ENCODE data around the gene ZNRF1. TPM values are rescaled to one million over a fixed set of nuclear protein-coding genes. Genes with fewer than 3 reads are reported as not detected.
A peak's percentile ranks its signal among the peaks of the same experiment; 100 is the strongest.

The ZNRF1 gene
- total and polyA plus RNA-seq, 5 donors from 2014 or later, result 3.2 to 15.1 (median 6.2) TPM

- Histone ChIP-seq H3K4me3 (ENCODE audit: low read depth, low read length) (no peak overlapping the region), H3K27me3 (ENCODE audit: control insufficient read depth, insufficient read depth, low read length) (no peaks in the 10 kb centered on the region), H3K27ac (ENCODE audit: insufficient read depth, low read length, poor library complexity, severe bottlenecking) (no peak overlapping the region), H3K36me3 (ENCODE audit: control insufficient read depth, insufficient read depth, low read length) (no peaks in the 10 kb centered on the region), H3K4me1 (ENCODE audit: control insufficient read depth, insufficient read depth, low read length, poor library complexity, severe bottlenecking) (peaks cover 18% of the 10 kb centered on the region), H3K9me3 (ENCODE audit: control insufficient read depth in 2 of 2, low read length in 2 of 2) (no peaks in the 10 kb centered on the region)
- H3K4me1 Mint-ChIP-seq, result peaks cover 16 to 50% (median 28%) of the 10 kb centered on the region in 4 donors
- peak overlapping the region in 2 of 3 donors; percentile 27 to 54 for H3K27ac Mint-ChIP-seq
- H3K4me3 Mint-ChIP-seq, result no peak overlapping the region
- H3K27me3 Mint-ChIP-seq, result no peaks in the 10 kb centered on the region
- DNase-seq (no peak), ATAC-seq (ENCODE audit: low read depth in 2 of 2) (no peak)
- H3K36me3 Mint-ChIP-seq, result no peaks in the 10 kb centered on the region
- peaks cover 0 to 1% (median 0%) of the 10 kb centered on the region in 7 donors for H3K9me3 Mint-ChIP-seq
Observed at GRCh38 chr16:75070012-75070841, 71.4 kb downstream of the ZNRF1 start.

DNA sequence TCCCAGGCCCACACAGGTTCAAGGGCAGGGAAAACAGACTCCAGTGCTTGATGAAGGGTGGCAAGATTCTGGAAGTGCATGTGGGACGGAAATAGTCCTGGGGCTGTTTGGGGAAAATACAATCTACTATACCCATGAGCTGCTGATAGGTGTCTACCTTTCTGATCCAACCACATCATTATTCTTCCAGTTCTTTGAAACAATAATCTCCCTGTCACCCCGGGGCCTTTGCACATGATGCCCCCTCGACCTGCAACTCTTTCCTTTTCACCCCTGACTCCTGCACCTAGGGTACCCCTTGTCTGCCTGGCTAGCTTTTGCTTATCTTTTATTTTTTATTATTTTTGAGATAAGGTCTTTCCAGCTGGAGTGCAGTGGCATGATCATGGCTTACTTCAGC is 72.8 kb downstream of the ZNRF1 start:
- no peaks in the 10 kb centered on the region for H3K36me3 ChIP-seq (ENCODE audit: control insufficient read depth, insufficient read depth, low read length)
- H3K4me1 ChIP-seq (ENCODE audit: control insufficient read depth, insufficient read depth, low read length, poor library complexity, severe bottlenecking), result peaks cover 32% of the 10 kb centered on the region
- no peaks in the 10 kb centered on the region for H3K9me3 ChIP-seq (ENCODE audit: control insufficient read depth in 2 of 2, low read length in 2 of 2)
- DNase-seq (no peak), ATAC-seq (ENCODE audit: low read depth in 2 of 2) (no peak)
- Mint-ChIP-seq H3K27me3 (no peaks in the 10 kb centered on the region), H3K4me1 (peaks cover 26 to 62% (median 38%) of the 10 kb centered on the region in 4 donors), H3K36me3 (no peaks in the 10 kb centered on the region), H3K4me3 (no peak overlapping the region), H3K9me3 (peaks cover 0 to 1% (median 0%) of the 10 kb centered on the region in 7 donors), H3K27ac (peak overlapping the region in 1 of 3 donors; percentile 23)
- H3K27me3 ChIP-seq (ENCODE audit: control insufficient read depth, insufficient read depth, low read length), result no peaks in the 10 kb centered on the region
- H3K27ac ChIP-seq (ENCODE audit: insufficient read depth, low read length, poor library complexity, severe bottlenecking), result no peak overlapping the region
- no peak overlapping the region for H3K4me3 ChIP-seq (ENCODE audit: low read depth, low read length)

DNA sequence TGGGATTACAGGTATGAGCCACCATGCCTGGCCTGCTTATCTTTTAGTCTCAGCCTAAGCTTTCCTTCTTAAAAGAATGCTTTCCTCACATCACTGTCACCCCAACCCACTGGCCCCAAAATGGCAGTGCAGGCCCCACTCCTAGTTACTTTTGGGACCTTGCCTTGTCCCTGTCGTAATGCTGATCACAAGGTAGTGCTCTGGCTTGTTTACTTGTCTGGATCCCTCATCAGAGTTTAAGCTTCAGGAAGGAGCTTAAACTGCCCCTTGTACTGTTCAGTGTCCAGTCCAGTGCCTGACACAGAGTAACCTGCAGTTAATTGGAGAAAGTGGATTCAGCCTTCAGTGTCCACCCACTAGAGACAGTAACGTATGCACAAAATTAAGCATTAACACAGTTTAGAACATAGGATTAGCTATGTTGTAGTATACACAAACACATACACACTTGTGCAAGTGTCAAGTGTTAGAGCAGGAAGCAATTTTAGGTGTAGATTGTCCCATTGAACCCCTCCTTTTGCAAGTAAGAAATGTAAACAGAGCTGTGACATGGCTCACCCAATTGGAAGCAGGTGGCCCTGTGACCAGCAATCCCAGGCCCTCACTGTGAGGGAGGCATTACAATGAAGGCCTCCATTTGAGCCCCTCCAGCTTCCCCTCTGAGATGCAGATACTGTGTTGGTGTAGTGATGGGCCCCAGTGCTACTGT is 73.6 kb downstream of the ZNRF1 start:
- Mint-ChIP-seq H3K27me3 (no peaks in the 10 kb centered on the region), H3K4me3 (no peak overlapping the region), H3K4me1 (peaks cover 26 to 68% (median 40%) of the 10 kb centered on the region in 4 donors), H3K9me3 (peaks cover 0 to 1% (median 0%) of the 10 kb centered on the region in 7 donors), H3K27ac (peak overlapping the region in 1 of 3 donors; percentile 59), H3K36me3 (no peaks in the 10 kb centered on the region)
- DNase-seq (no peak), ATAC-seq (ENCODE audit: low read depth in 2 of 2) (no peak)
- H3K4me1 ChIP-seq (ENCODE audit: control insufficient read depth, insufficient read depth, low read length, poor library complexity, severe bottlenecking), result peaks cover 40% of the 10 kb centered on the region
- no peaks in the 10 kb centered on the region for H3K9me3 ChIP-seq (ENCODE audit: control insufficient read depth in 2 of 2, low read length in 2 of 2)
- no peak overlapping the region for H3K27ac ChIP-seq (ENCODE audit: insufficient read depth, low read length, poor library complexity, severe bottlenecking)
- H3K4me3 ChIP-seq (ENCODE audit: low read depth, low read length), result no peak overlapping the region
- H3K36me3 ChIP-seq (ENCODE audit: control insufficient read depth, insufficient read depth, low read length), result no peaks in the 10 kb centered on the region
- no peaks in the 10 kb centered on the region for H3K27me3 ChIP-seq (ENCODE audit: control insufficient read depth, insufficient read depth, low read length)

DNA sequence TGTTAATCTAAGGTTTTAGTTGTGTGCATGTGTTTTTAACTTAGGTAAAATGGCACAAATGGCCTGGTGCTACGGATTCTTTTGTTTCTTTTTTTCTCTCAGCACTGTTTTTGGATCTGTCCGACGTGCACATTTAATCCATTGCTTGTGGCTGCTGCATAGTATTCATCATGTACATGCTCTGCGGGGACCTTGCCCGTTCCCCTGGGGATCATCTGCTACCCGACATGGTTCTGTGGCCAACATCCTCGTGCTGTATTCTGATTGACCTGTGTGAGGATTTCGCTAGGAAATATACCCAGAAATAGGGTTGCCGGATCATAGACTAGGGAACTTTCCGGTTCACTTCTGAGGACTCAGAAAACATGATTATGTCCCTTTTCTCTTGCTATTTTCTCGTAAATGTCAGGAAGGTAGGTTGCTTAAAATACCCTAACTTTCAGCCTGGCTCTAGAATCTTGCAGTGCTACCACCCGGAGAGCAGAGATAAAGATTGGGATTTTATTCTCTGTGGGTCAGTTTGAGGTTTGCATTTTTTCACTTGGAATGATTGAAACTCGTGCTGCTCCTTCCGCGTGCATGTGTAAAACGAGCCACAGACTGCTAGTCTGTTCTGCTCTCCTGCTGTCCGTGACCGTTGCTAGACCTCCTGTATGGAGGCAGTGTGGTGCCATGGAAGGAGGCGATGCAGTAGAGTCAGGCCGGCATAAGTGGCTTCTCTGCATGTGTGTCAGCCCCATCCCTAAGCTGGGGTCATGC is 74.9 kb downstream of the ZNRF1 start:
- DNase-seq, result no peak
- Histone ChIP-seq H3K9me3 (ENCODE audit: control insufficient read depth in 2 of 2, low read length in 2 of 2) (no peaks in the 10 kb centered on the region), H3K27ac (ENCODE audit: insufficient read depth, low read length, poor library complexity, severe bottlenecking) (no peak overlapping the region), H3K4me3 (ENCODE audit: low read depth, low read length) (no peak overlapping the region), H3K36me3 (ENCODE audit: control insufficient read depth, insufficient read depth, low read length) (no peaks in the 10 kb centered on the region), H3K4me1 (ENCODE audit: control insufficient read depth, insufficient read depth, low read length, poor library complexity, severe bottlenecking) (peaks cover 43% of the 10 kb centered on the region), H3K27me3 (ENCODE audit: control insufficient read depth, insufficient read depth, low read length) (no peaks in the 10 kb centered on the region)
- Mint-ChIP-seq H3K27ac (peak overlapping the region; percentile 33 to 86 (median 84)), H3K36me3 (peaks cover 4% of the 10 kb centered on the region), H3K9me3 (peaks cover 0 to 1% (median 0%) of the 10 kb centered on the region in 7 donors), H3K27me3 (no peaks in the 10 kb centered on the region), H3K4me3 (peak overlapping the region in 1 of 4 donors; percentile 71), H3K4me1 (peaks cover 31 to 77% (median 45%) of the 10 kb centered on the region in 4 donors)
- ATAC-seq (ENCODE audit: low read depth in 2 of 2), result no peak

GRCh38 chr16:75074304-75074793 is 75.5 kb downstream of the ZNRF1 start:
- DNase-seq (no peak), ATAC-seq (ENCODE audit: low read depth in 2 of 2) (no peak)
- peaks cover 4% of the 10 kb centered on the region for H3K36me3 Mint-ChIP-seq
- H3K27me3 ChIP-seq (ENCODE audit: control insufficient read depth, insufficient read depth, low read length), result no peaks in the 10 kb centered on the region
- peak overlapping the region; percentile 33 to 86 (median 84) for H3K27ac Mint-ChIP-seq
- peaks cover 0 to 1% (median 0%) of the 10 kb centered on the region in 7 donors for H3K9me3 Mint-ChIP-seq
- H3K27me3 Mint-ChIP-seq, result no peaks in the 10 kb centered on the region
- H3K4me1 Mint-ChIP-seq, result peaks cover 31 to 77% (median 45%) of the 10 kb centered on the region in 4 donors
- peak overlapping the region in 2 of 4 donors; percentile 30 to 71 for H3K4me3 Mint-ChIP-seq
- no peaks in the 10 kb centered on the region for H3K9me3 ChIP-seq (ENCODE audit: control insufficient read depth in 2 of 2, low read length in 2 of 2)
- H3K27ac ChIP-seq (ENCODE audit: insufficient read depth, low read length, poor library complexity, severe bottlenecking), result peak overlapping the region; percentile 73
- H3K4me1 ChIP-seq (ENCODE audit: control insufficient read depth, insufficient read depth, low read length, poor library complexity, severe bottlenecking), result peaks cover 43% of the 10 kb centered on the region
- H3K4me3 ChIP-seq (ENCODE audit: low read depth, low read length), result no peak overlapping the region
- no peaks in the 10 kb centered on the region for H3K36me3 ChIP-seq (ENCODE audit: control insufficient read depth, insufficient read depth, low read length)

- H3K9me3 Mint-ChIP-seq, result peaks cover 0 to 1% (median 0%) of the 10 kb centered on the region in 7 donors
- peaks cover 4% of the 10 kb centered on the region for H3K36me3 Mint-ChIP-seq
- no peaks in the 10 kb centered on the region for H3K27me3 ChIP-seq (ENCODE audit: control insufficient read depth, insufficient read depth, low read length)
- DNase-seq (peak; percentile 74 to 94 (median 85)), ATAC-seq (ENCODE audit: low read depth in 2 of 2) (peak; percentile 97 to 98)
- peaks cover 27 to 73% (median 41%) of the 10 kb centered on the region in 4 donors for H3K4me1 Mint-ChIP-seq
- H3K27me3 Mint-ChIP-seq, result no peaks in the 10 kb centered on the region
- H3K4me3 Mint-ChIP-seq, result peak overlapping the region; percentile 36 to 83 (median 58)
- peak overlapping the region; percentile 87 to 97 (median 91) for H3K27ac Mint-ChIP-seq
- no peaks in the 10 kb centered on the region for H3K9me3 ChIP-seq (ENCODE audit: control insufficient read depth in 2 of 2, low read length in 2 of 2)
- no peaks in the 10 kb centered on the region for H3K36me3 ChIP-seq (ENCODE audit: control insufficient read depth, insufficient read depth, low read length)
- H3K27ac ChIP-seq (ENCODE audit: insufficient read depth, low read length, poor library complexity, severe bottlenecking), result peak overlapping the region; percentile 73
- H3K4me3 ChIP-seq (ENCODE audit: low read depth, low read length), result peak overlapping the region; percentile 71
- peaks cover 43% of the 10 kb centered on the region for H3K4me1 ChIP-seq (ENCODE audit: control insufficient read depth, insufficient read depth, low read length, poor library complexity, severe bottlenecking)
Observed at GRCh38 chr16:75074920-75075687, 76.3 kb downstream of the ZNRF1 start.

All from CD4-positive, CD25-positive, alpha-beta regulatory T cell (primary cell).